Chondrocyte (in vitro differentiated cells): ENCODE results near the gene DHX35. TPM values are rescaled to one million over a fixed set of nuclear protein-coding genes. Genes with fewer than 3 reads are reported as not detected.
"Not testable (repeated sequence)": the region's sequence is repeated elsewhere in the genome, so short reads cannot be mapped to it uniquely, and the experiment has no call there.

Experiments used
- DNase-seq: peaks from one replicate; pipeline ENCODE4 v3.0.0; 2021; ENCODE audit warnings: mixed read lengths, low spot score
- H3K27ac Mint-ChIP-seq: one replicate; pipeline ENCODE4 v1.8.0; 2021; ENCODE audit warnings: mild to moderate bottlenecking, moderate library complexity, mixed read lengths; ENCODE audit not compliant: unreplicated experiment
- H3K27me3 Mint-ChIP-seq: 2 replicates; pipeline ENCODE4 v1.8.0; 2021; ENCODE audit warnings: low read depth, mixed read lengths
- H3K36me3 Mint-ChIP-seq: 2 replicates; pipeline ENCODE4 v1.8.0; 2021; ENCODE audit warnings: low read depth, mixed read lengths
- H3K4me1 Mint-ChIP-seq: 2 replicates; pipeline ENCODE4 v1.8.0; 2021; ENCODE audit warnings: low read depth, mild to moderate bottlenecking, mixed read lengths
- H3K4me3 Mint-ChIP-seq: one replicate; pipeline ENCODE4 v1.8.0; 2021; ENCODE audit warnings: mild to moderate bottlenecking, moderate library complexity, mixed read lengths; ENCODE audit not compliant: unreplicated experiment
- H3K9me3 Mint-ChIP-seq: 2 replicates; pipeline ENCODE4 v1.8.0; 2021; ENCODE audit warnings: low read depth, mixed read lengths
- total RNA-seq: library from RNA; stranded (reverse); gene quantifications from 3 replicates; pipeline ENCODE4 v1.2.1, GENCODE V29; 2021
- TF ChIP-seq, protein P1 (sequence below): fragments of 200-600 bp; sonication (generic); IDR thresholded peaks from 2 replicates; pipeline ENCODE4 v1.5.0; 2021; ENCODE audit warnings: antibody characterized with exemption, mild to moderate bottlenecking, moderate library complexity

Gene DHX35
- total RNA-seq, 1 donor from 2014 or later: 7.8 TPM

- Mint-ChIP-seq H3K27me3 (no peaks in the 10 kb centered on the region), H3K36me3 (peaks cover 13% of the 10 kb centered on the region), H3K27ac (no peak overlapping the region), H3K4me3 (no peak overlapping the region), H3K9me3 (no peaks in the 10 kb centered on the region), H3K4me1 (peaks cover 7% of the 10 kb centered on the region)
- TF ChIP-seq, protein P1, sequence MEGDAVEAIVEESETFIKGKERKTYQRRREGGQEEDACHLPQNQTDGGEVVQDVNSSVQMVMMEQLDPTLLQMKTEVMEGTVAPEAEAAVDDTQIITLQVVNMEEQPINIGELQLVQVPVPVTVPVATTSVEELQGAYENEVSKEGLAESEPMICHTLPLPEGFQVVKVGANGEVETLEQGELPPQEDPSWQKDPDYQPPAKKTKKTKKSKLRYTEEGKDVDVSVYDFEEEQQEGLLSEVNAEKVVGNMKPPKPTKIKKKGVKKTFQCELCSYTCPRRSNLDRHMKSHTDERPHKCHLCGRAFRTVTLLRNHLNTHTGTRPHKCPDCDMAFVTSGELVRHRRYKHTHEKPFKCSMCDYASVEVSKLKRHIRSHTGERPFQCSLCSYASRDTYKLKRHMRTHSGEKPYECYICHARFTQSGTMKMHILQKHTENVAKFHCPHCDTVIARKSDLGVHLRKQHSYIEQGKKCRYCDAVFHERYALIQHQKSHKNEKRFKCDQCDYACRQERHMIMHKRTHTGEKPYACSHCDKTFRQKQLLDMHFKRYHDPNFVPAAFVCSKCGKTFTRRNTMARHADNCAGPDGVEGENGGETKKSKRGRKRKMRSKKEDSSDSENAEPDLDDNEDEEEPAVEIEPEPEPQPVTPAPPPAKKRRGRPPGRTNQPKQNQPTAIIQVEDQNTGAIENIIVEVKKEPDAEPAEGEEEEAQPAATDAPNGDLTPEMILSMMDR: no peak
- no peak for DNase-seq
Measured at GRCh38 chr20:38990728-38991127, 28.6 kb downstream of the DHX35 start.

GRCh38 chr20:38991814-38992704 lies 29.9 kb downstream of the DHX35 start:
- H3K27ac Mint-ChIP-seq: no peak overlapping the region
- no peaks in the 10 kb centered on the region for H3K9me3 Mint-ChIP-seq
- DNase-seq: no peak
- no peaks in the 10 kb centered on the region for H3K27me3 Mint-ChIP-seq
- peaks cover 3% of the 10 kb centered on the region for H3K4me1 Mint-ChIP-seq
- H3K4me3 Mint-ChIP-seq: no peak overlapping the region
- H3K36me3 Mint-ChIP-seq: peaks cover 20% of the 10 kb centered on the region
- TF ChIP-seq, protein P1: no peak

DNA sequence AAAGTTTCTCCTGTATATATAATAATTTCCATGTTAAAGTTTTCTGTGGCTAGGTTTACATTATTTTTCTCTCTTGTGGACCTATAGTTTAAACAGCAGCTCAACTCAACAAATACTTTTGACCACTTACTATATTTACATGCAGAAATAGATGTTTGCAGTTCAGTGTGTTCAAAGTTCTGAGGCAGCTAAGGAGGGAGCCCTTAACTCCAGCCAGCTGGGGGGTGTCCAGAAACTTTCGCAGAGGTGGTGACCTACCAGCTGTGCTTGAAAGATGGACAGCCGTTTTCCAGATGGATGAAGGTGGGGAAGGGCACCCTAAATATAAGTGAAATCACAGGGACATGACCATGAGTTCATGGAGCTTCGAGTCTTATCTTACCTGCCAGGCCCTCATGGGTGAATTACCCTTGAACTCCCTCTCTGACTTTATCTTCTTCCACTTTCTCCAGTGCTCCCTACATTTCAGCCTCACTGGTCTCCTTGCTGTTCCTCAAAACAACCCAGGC lies 33.4 kb downstream of the DHX35 start:
- H3K4me1 Mint-ChIP-seq: peaks cover 3% of the 10 kb centered on the region
- H3K36me3 Mint-ChIP-seq: peaks cover 26% of the 10 kb centered on the region
- DNase-seq: no peak
- H3K27ac Mint-ChIP-seq: no peak overlapping the region
- TF ChIP-seq, protein P1: no peak
- H3K4me3 Mint-ChIP-seq: no peak overlapping the region
- H3K9me3 Mint-ChIP-seq: no peaks in the 10 kb centered on the region
- no peaks in the 10 kb centered on the region for H3K27me3 Mint-ChIP-seq

- not testable (repeated sequence) for H3K4me3 Mint-ChIP-seq, H3K27me3 Mint-ChIP-seq, H3K4me1 Mint-ChIP-seq, H3K27ac Mint-ChIP-seq, DNase-seq, H3K9me3 Mint-ChIP-seq
- peaks cover 31% of the 10 kb centered on the region for H3K36me3 Mint-ChIP-seq
Measured at GRCh38 chr20:38996866-38997265, 34.7 kb downstream of the DHX35 start.

- Mint-ChIP-seq H3K4me3 (no peak overlapping the region), H3K9me3 (no peaks in the 10 kb centered on the region), H3K27ac (peak overlapping the region; percentile 41), H3K4me1 (no peaks in the 10 kb centered on the region), H3K27me3 (no peaks in the 10 kb centered on the region), H3K36me3 (peaks cover 35% of the 10 kb centered on the region)
- no peak for DNase-seq
- TF ChIP-seq, protein P1: no peak
Measured at GRCh38 chr20:38997622-38998021, 35.5 kb downstream of the DHX35 start.
